GM13977 (cell line): ENCODE results near the gene FGD1.

ENCODE experiments used
- DNase-seq: peaks from one replicate; pipeline ENCODE4 v3.0.0; 2012; ENCODE audit warnings: low spot score
- CTCF ChIP-seq: IDR thresholded peaks from 2 replicates; pipeline ENCODE4 v1.5.1; 2012; ENCODE audit warnings: mild to moderate bottlenecking, control low read depth; ENCODE audit not compliant: insufficient read depth; ENCODE audit errors: extremely low read depth, missing control alignments
- in situ Hi-C: fragments of 300-500 bp; cut with MboI; formaldehyde crosslinking; loops from one replicate; pipeline ENCODE4 v1.12.0; 2022; ENCODE audit warnings: low sequenced_read_pairs, low pct_unique_long_range_greater_than_20kb, mixed read lengths, inconsistent platforms; ENCODE audit not compliant: unreplicated experiment

Gene FGD1

GRCh38 chrX:54529151-54529550 lies 33.1 kb upstream of the FGD1 start:
- no peak for DNase-seq
- in situ Hi-C loops = no loop called here
- TF ChIP-seq CTCF = no peak

- no peak for TF ChIP-seq CTCF
- DNase-seq = no peak
- in situ Hi-C loops = no loop called here
Measured at GRCh38 chrX:54509400-54509799, 13.4 kb upstream of the FGD1 start.

GRCh38 chrX:54496936-54497335 lies 902 bp upstream of the FGD1 start:
- in situ Hi-C loops = no loop called here
- no peak for TF ChIP-seq CTCF
- DNase-seq = peak; percentile 18

- no peak for DNase-seq
- TF ChIP-seq CTCF = no peak
- in situ Hi-C loops = no loop called here
Measured at GRCh38 chrX:54496517-54496852, 451 bp upstream of the FGD1 start.

- in situ Hi-C loops = no loop called here
- TF ChIP-seq CTCF = no peak
- DNase-seq = no peak
Measured at GRCh38 chrX:54494989-54495813, 833 bp downstream of the FGD1 start.

- in situ Hi-C loops = no loop called here
- DNase-seq = no peak
- TF ChIP-seq CTCF = no peak
Measured at GRCh38 chrX:54494166-54494988, 1.7 kb downstream of the FGD1 start.
